Measurements from ENCODE around the gene NXN.
"Not testable (repeated sequence)": the region's sequence is repeated elsewhere in the genome, so short reads cannot be mapped to it uniquely, and the experiment has no call there.

Gene NXN

GRCh38 chr17:855569-855968 lies 124.0 kb downstream of the NXN start:
- no peak for DNase-seq

GRCh38 chr17:852850-853249 lies 126.7 kb downstream of the NXN start:
- not testable (repeated sequence) for DNase-seq

GRCh38 chr17:852349-852748 lies 127.2 kb downstream of the NXN start:
- DNase-seq = no peak

GRCh38 chr17:851924-852323 lies 127.7 kb downstream of the NXN start:
- DNase-seq = no peak

- DNase-seq = no peak
Observed at GRCh38 chr17:850851-851763, 128.5 kb downstream of the NXN start.

GRCh38 chr17:850086-850850 lies 129.3 kb downstream of the NXN start:
- no peak for DNase-seq

- DNase-seq = no peak
Observed at GRCh38 chr17:848402-848801, 131.2 kb downstream of the NXN start.

- no peak for DNase-seq
Observed at GRCh38 chr17:846901-847843, 132.4 kb downstream of the NXN start.

GRCh38 chr17:841313-841712 lies 138.3 kb downstream of the NXN start:
- no peak for DNase-seq

- no peak for DNase-seq
Observed at GRCh38 chr17:838486-838885, 141.1 kb downstream of the NXN start.

- no peak for DNase-seq
Observed at GRCh38 chr17:836151-836550, 143.4 kb downstream of the NXN start.

GRCh38 chr17:835721-836120 lies 143.9 kb downstream of the NXN start:
- DNase-seq = not testable (repeated sequence)

- no peak for DNase-seq
Observed at GRCh38 chr17:835263-835662, 144.3 kb downstream of the NXN start.

- no peak for DNase-seq
Observed at GRCh38 chr17:834136-834535, 145.4 kb downstream of the NXN start.

GRCh38 chr17:830950-831349 lies 148.6 kb downstream of the NXN start:
- DNase-seq = no peak

- no peak for DNase-seq
Observed at GRCh38 chr17:830381-830780, 149.2 kb downstream of the NXN start.

- DNase-seq = not testable (repeated sequence)
Observed at GRCh38 chr17:829614-830013, 150.0 kb downstream of the NXN start.

- DNase-seq = no peak
Observed at GRCh38 chr17:828761-829160, 150.8 kb downstream of the NXN start.

GRCh38 chr17:826778-827177 lies 152.8 kb downstream of the NXN start:
- DNase-seq = no peak

GRCh38 chr17:825216-825615 lies 154.4 kb downstream of the NXN start:
- no peak for DNase-seq

GRCh38 chr17:824378-824777 lies 155.2 kb downstream of the NXN start:
- DNase-seq = no peak

- no peak for DNase-seq
Observed at GRCh38 chr17:823501-823902, 156.1 kb downstream of the NXN start.

GRCh38 chr17:819251-819650 lies 160.3 kb downstream of the NXN start:
- DNase-seq = no peak

Measured in DMS79 (cell line).